Mesothelial cell of epicardium (in vitro differentiated cells): ENCODE results near the gene OR5B2. TPM values are rescaled to one million over a fixed set of nuclear protein-coding genes. Genes with fewer than 3 reads are reported as not detected.
"Not testable (repeated sequence)": the region's sequence is repeated elsewhere in the genome, so short reads cannot be mapped to it uniquely, and the experiment has no call there.

ENCODE experiments used
- DNase-seq, 2 experiments: peaks; one replicate each; pipeline ENCODE4 v3.0.0; 2021; ENCODE audit warnings: low spot score in 2 of 2; ENCODE audit not compliant: unreplicated experiment in 2 of 2
- H3K27ac Mint-ChIP-seq: 2 replicates; pipeline ENCODE4 v1.8.0; 2021; ENCODE audit warnings: mixed read lengths
- H3K27me3 Mint-ChIP-seq: 2 replicates; pipeline ENCODE4 v1.8.0; 2021; ENCODE audit warnings: low read depth, mixed read lengths
- H3K36me3 Mint-ChIP-seq: 2 replicates; pipeline ENCODE4 v1.8.0; 2021; ENCODE audit warnings: mixed read lengths
- H3K4me1 Mint-ChIP-seq: 2 replicates; pipeline ENCODE4 v1.8.0; 2021; ENCODE audit warnings: mixed read lengths
- H3K4me3 Mint-ChIP-seq: 2 replicates; pipeline ENCODE4 v1.8.0; 2021; ENCODE audit warnings: mild to moderate bottlenecking, moderate library complexity, mixed read lengths
- H3K9me3 Mint-ChIP-seq: 2 replicates; pipeline ENCODE4 v1.8.0; 2021; ENCODE audit warnings: mixed read lengths
- total RNA-seq: library from RNA; stranded (reverse); gene quantifications from 3 replicates; pipeline ENCODE4 v1.2.1, GENCODE V29; 2021
- TF ChIP-seq, protein P1 (sequence below): fragments of 200-600 bp; sonication (generic); IDR thresholded peaks from one replicate; pipeline ENCODE4 v1.5.0; 2021; ENCODE audit warnings: antibody characterized with exemption; ENCODE audit not compliant: unreplicated experiment

Gene OR5B2
- total RNA-seq, 1 donor from 2014 or later = not detected

GRCh38 chr11:58406774-58407173 lies 21.1 kb downstream of the OR5B2 start, which contains the start of gene OR5B3:
Gene OR5B3, minus strand, starts transcription at chr11:58406874. Its CDS starts 3,465 bp downstream, at chr11:58403409.
- Mint-ChIP-seq H3K4me3 (no peak within 1 kb of the TSS), H3K4me1 (no peaks in the 10 kb centered on the region), H3K27ac (no peak within 1 kb of the TSS), H3K27me3 (no peaks in the 10 kb centered on the region), H3K36me3 (no peaks in the 10 kb centered on the region), H3K9me3 (peaks cover 34% of the 10 kb centered on the region)
- DNase-seq = no peak
- TF ChIP-seq, protein P1, sequence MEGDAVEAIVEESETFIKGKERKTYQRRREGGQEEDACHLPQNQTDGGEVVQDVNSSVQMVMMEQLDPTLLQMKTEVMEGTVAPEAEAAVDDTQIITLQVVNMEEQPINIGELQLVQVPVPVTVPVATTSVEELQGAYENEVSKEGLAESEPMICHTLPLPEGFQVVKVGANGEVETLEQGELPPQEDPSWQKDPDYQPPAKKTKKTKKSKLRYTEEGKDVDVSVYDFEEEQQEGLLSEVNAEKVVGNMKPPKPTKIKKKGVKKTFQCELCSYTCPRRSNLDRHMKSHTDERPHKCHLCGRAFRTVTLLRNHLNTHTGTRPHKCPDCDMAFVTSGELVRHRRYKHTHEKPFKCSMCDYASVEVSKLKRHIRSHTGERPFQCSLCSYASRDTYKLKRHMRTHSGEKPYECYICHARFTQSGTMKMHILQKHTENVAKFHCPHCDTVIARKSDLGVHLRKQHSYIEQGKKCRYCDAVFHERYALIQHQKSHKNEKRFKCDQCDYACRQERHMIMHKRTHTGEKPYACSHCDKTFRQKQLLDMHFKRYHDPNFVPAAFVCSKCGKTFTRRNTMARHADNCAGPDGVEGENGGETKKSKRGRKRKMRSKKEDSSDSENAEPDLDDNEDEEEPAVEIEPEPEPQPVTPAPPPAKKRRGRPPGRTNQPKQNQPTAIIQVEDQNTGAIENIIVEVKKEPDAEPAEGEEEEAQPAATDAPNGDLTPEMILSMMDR = no peak

DNA sequence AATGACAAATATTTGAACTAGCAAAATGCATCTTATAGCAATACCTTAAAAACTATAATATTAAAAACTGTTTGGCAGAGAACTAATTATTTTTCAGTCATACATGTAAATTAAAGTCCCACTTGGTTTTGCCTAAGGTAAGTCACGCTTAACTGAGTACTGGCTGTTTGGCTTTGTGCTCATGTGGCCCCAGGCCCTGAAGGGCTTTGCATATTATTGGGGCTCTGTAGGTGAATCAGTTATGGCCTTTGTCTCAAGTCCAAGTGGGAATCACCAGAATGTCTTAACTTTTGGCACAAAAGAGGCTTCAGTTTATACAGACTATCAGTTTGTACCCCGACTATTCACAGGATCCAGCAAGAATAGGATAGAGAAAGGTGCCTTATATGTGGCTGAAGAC lies 28.3 kb downstream of the OR5B2 start:
- H3K27me3 Mint-ChIP-seq, H3K4me3 Mint-ChIP-seq, H3K27ac Mint-ChIP-seq, H3K36me3 Mint-ChIP-seq, DNase-seq, H3K4me1 Mint-ChIP-seq: not testable (repeated sequence)
- peaks cover 16% of the 10 kb centered on the region for H3K9me3 Mint-ChIP-seq

GRCh38 chr11:58395581-58395980 lies 32.3 kb downstream of the OR5B2 start:
- no peak overlapping the region for H3K27ac Mint-ChIP-seq
- no peak for DNase-seq
- no peaks in the 10 kb centered on the region for H3K4me1 Mint-ChIP-seq
- no peak overlapping the region for H3K4me3 Mint-ChIP-seq
- H3K9me3 Mint-ChIP-seq = peaks cover 24% of the 10 kb centered on the region
- H3K27me3 Mint-ChIP-seq = no peaks in the 10 kb centered on the region
- TF ChIP-seq, protein P1 = no peak
- H3K36me3 Mint-ChIP-seq = no peaks in the 10 kb centered on the region

- H3K27me3 Mint-ChIP-seq = no peaks in the 10 kb centered on the region
- no peak overlapping the region for H3K27ac Mint-ChIP-seq
- peaks cover 30% of the 10 kb centered on the region for H3K9me3 Mint-ChIP-seq
These were observed 33.7 kb downstream of the OR5B2 start for GRCh38 chr11:58394195-58394594.

GRCh38 chr11:58392746-58393145 lies 35.2 kb downstream of the OR5B2 start:
- DNase-seq = no peak
- peaks cover 30% of the 10 kb centered on the region for H3K9me3 Mint-ChIP-seq
- H3K36me3 Mint-ChIP-seq = no peaks in the 10 kb centered on the region
- no peaks in the 10 kb centered on the region for H3K27me3 Mint-ChIP-seq
- TF ChIP-seq, protein P1 = no peak
- H3K27ac Mint-ChIP-seq = no peak overlapping the region
- no peaks in the 10 kb centered on the region for H3K4me1 Mint-ChIP-seq
- H3K4me3 Mint-ChIP-seq = no peak overlapping the region

More at GRCh38 chr11:58394195-58394594, 33.7 kb downstream of the OR5B2 start:
- H3K4me3 Mint-ChIP-seq = no peak overlapping the region
- no peaks in the 10 kb centered on the region for H3K36me3 Mint-ChIP-seq
- DNase-seq = no peak
- no peaks in the 10 kb centered on the region for H3K4me1 Mint-ChIP-seq
- TF ChIP-seq, protein P1 = no peak

GRCh38 chr11:58391879-58392278 lies 36.0 kb downstream of the OR5B2 start:
- Mint-ChIP-seq H3K4me1 (no peaks in the 10 kb centered on the region), H3K4me3 (no peak overlapping the region), H3K9me3 (peaks cover 34% of the 10 kb centered on the region)

More at GRCh38 chr11:58391879-58392278, 36.0 kb downstream of the OR5B2 start:
- DNase-seq = no peak
- TF ChIP-seq, protein P1 = no peak
- no peak overlapping the region for H3K27ac Mint-ChIP-seq
- no peaks in the 10 kb centered on the region for H3K36me3 Mint-ChIP-seq
- H3K27me3 Mint-ChIP-seq = no peaks in the 10 kb centered on the region
